Hepatocyte (in vitro differentiated cells): Measurements from ENCODE around the gene LOXHD1.

ENCODE experiments used
- EZH2 ChIP-seq: fragments of 200-600 bp; sonication (generic); IDR thresholded peaks from 2 replicates; pipeline ENCODE4 v1.6.1; 2016; ENCODE audit warnings: antibody characterized with exemption, mild to moderate bottlenecking, borderline replicate concordance
- TF ChIP-seq, protein P1 (sequence below): fragments of 200-600 bp; sonication (generic); IDR thresholded peaks from 2 replicates; pipeline ENCODE4 v1.5.1; 2016; ENCODE audit warnings: antibody characterized with exemption, mild to moderate bottlenecking; ENCODE audit not compliant: poor library complexity

DNA sequence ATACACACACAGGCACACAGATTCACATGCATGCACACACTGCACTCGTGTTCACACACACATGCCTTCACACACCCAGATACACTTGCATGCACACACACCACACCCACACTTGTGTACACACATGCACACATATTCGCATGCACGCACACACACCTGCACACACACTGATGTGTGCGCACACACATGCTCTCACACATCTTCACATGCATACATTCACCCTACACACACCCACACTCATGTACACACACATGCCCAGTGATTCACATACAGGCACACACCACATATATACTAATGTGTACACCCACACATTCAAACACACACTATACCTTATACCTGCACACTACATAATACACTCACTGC lies 181.6 kb downstream of the LOXHD1 start:
- TF ChIP-seq, protein P1, sequence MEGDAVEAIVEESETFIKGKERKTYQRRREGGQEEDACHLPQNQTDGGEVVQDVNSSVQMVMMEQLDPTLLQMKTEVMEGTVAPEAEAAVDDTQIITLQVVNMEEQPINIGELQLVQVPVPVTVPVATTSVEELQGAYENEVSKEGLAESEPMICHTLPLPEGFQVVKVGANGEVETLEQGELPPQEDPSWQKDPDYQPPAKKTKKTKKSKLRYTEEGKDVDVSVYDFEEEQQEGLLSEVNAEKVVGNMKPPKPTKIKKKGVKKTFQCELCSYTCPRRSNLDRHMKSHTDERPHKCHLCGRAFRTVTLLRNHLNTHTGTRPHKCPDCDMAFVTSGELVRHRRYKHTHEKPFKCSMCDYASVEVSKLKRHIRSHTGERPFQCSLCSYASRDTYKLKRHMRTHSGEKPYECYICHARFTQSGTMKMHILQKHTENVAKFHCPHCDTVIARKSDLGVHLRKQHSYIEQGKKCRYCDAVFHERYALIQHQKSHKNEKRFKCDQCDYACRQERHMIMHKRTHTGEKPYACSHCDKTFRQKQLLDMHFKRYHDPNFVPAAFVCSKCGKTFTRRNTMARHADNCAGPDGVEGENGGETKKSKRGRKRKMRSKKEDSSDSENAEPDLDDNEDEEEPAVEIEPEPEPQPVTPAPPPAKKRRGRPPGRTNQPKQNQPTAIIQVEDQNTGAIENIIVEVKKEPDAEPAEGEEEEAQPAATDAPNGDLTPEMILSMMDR, result no peak
- no peak for TF ChIP-seq EZH2
